ENCODE data around the gene MCM7. TPM values are rescaled to one million over a fixed set of nuclear protein-coding genes. Genes with fewer than 3 reads are reported as not detected.

Gene MCM7
- total RNA-seq, 2 experiments from 2014 or later = 54.5 to 56.0 TPM

DNA sequence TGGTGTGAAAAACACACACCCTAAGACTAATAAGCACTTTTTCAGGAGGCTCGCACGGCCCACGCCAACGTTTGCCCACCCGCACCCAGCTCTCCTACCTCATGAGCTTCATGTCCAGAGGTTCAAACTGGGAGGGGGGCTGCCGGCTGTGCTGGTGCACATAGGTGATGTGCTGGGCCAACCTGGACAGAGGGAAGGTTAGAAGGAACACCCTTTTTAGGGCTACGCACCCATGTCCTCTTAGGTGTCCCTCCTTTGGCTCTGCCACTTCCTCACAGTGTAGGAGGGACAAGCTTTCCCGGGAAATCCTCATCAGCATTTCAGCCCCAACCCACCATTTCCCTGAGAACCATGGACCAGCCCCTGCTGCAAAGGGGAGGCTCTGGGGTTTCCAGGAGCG lies 5.9 kb downstream of the MCM7 start:
- intact Hi-C loops (cut with DNase I, micrococcal nuclease) = no loop called here
- POLR2A ChIA-PET = no interaction called here
- no peak for TF ChIP-seq CTCF (IDR thresholded peaks at IDR 0.05)

DNA sequence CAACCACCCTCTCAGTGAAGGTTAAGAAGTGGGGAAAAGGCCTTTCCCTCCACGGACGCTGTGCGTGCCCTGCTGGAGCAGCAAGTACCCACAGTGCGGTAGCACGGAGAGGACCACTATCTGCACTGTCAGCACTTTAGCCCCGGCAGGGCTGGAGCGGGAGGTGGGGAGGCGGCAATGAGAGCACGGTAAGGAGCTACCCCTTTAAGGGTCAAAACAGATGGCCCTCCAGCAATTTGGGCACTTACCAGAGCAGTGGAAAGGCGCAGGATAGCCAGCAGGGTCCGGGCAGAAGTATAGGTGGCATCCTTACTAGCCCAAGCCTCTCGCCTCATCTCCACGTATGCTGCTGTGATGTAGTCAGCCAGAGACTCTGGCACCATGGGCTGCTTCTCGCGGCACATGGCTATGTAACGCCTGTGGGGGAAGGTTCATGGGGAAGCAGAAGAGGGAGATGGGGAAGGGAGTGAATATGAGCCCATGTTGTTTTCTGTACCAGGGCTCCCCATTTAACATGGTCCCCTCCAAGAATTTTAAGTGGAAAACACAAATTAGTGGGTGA lies 7.2 kb downstream of the MCM7 start:
- no peaks in the 10 kb centered on the region for H3K9me3 Mint-ChIP-seq
- DNase-seq = no peak
- Histone ChIP-seq H3K4me1 (ENCODE audit: insufficient read depth, low read length) (peaks cover 24% of the 10 kb centered on the region), H3K9me3 (ENCODE audit: control insufficient read depth in 1 of 2, insufficient read depth in 1 of 2, low read length in 2 of 2) (no peaks in the 10 kb centered on the region), H3K36me3 (ENCODE audit: insufficient read depth, low read length) (peaks cover 87% of the 10 kb centered on the region), H3K27me3 (ENCODE audit: control insufficient read depth in 1 of 2, insufficient read depth in 2 of 2, low read length in 2 of 2) (no peaks in the 10 kb centered on the region), H3K4me3 (ENCODE audit: low read length) (no peak overlapping the region), H3K27ac (ENCODE audit: low read depth in 1 of 2, low read length in 2 of 2) (no peak overlapping the region)
- intact Hi-C loops (cut with DNase I, micrococcal nuclease) = no loop called here
- ATAC-seq (ENCODE audit: poor library complexity) = no peak
- CTCF ChIA-PET = no interaction called here
- no peak overlapping the region for H3K27ac Mint-ChIP-seq
- no peak overlapping the region for H3K4me3 Mint-ChIP-seq
- TF ChIP-seq CTCF (IDR thresholded peaks at IDR 0.05) = no peak
- H3K36me3 Mint-ChIP-seq (ENCODE audit: low read depth) = peaks cover 97% of the 10 kb centered on the region
- POLR2A ChIA-PET = no interaction called here
- peaks cover 40% of the 10 kb centered on the region for H3K4me1 Mint-ChIP-seq (ENCODE audit: low read depth)
- H3K27me3 Mint-ChIP-seq = no peaks in the 10 kb centered on the region

More for the DNA sequence above, 5.9 kb downstream of the MCM7 start:
- Mint-ChIP-seq H3K27me3 (no peaks in the 10 kb centered on the region), H3K9me3 (no peaks in the 10 kb centered on the region), H3K27ac (peak overlapping the region; percentile 20), H3K36me3 (ENCODE audit: low read depth) (peaks cover 100% of the 10 kb centered on the region), H3K4me1 (ENCODE audit: low read depth) (peaks cover 43% of the 10 kb centered on the region), H3K4me3 (no peak overlapping the region)
- CTCF ChIA-PET = no interaction called here
- H3K27ac ChIP-seq (ENCODE audit: low read depth in 1 of 2, low read length in 2 of 2) = no peak overlapping the region
- H3K27me3 ChIP-seq (ENCODE audit: control insufficient read depth in 1 of 2, insufficient read depth in 2 of 2, low read length in 2 of 2) = no peaks in the 10 kb centered on the region
- peaks cover 92% of the 10 kb centered on the region for H3K36me3 ChIP-seq (ENCODE audit: insufficient read depth, low read length)
- no peak for DNase-seq
- no peak overlapping the region for H3K4me3 ChIP-seq (ENCODE audit: low read length)
- H3K9me3 ChIP-seq (ENCODE audit: control insufficient read depth in 1 of 2, insufficient read depth in 1 of 2, low read length in 2 of 2) = no peaks in the 10 kb centered on the region
- peaks cover 27% of the 10 kb centered on the region for H3K4me1 ChIP-seq (ENCODE audit: insufficient read depth, low read length)
- ATAC-seq (ENCODE audit: poor library complexity) = no peak

GRCh38 chr7:100093498-100093897 lies 7.7 kb downstream of the MCM7 start:
- Histone ChIP-seq H3K36me3 (ENCODE audit: insufficient read depth, low read length) (peaks cover 82% of the 10 kb centered on the region), H3K9me3 (ENCODE audit: control insufficient read depth in 1 of 2, insufficient read depth in 1 of 2, low read length in 2 of 2) (no peaks in the 10 kb centered on the region), H3K4me3 (ENCODE audit: low read length) (no peak overlapping the region), H3K4me1 (ENCODE audit: insufficient read depth, low read length) (peaks cover 20% of the 10 kb centered on the region), H3K27ac (ENCODE audit: low read depth in 1 of 2, low read length in 2 of 2) (no peak overlapping the region), H3K27me3 (ENCODE audit: control insufficient read depth in 1 of 2, insufficient read depth in 2 of 2, low read length in 2 of 2) (no peaks in the 10 kb centered on the region)
- Mint-ChIP-seq H3K9me3 (no peaks in the 10 kb centered on the region), H3K36me3 (ENCODE audit: low read depth) (peaks cover 92% of the 10 kb centered on the region), H3K27ac (no peak overlapping the region), H3K4me1 (ENCODE audit: low read depth) (peaks cover 37% of the 10 kb centered on the region), H3K27me3 (no peaks in the 10 kb centered on the region), H3K4me3 (no peak overlapping the region)
- DNase-seq = no peak
- intact Hi-C loops (cut with DNase I, micrococcal nuclease) = no loop called here
- ChIA-PET POLR2A (no interaction called here), CTCF (no interaction called here)
- no peak for ATAC-seq (ENCODE audit: poor library complexity)
- TF ChIP-seq CTCF (IDR thresholded peaks at IDR 0.05) = no peak

Data from CD4-positive, alpha-beta T cell (primary cell).